CD4-positive, alpha-beta T cell treated with Interferon gamma for 1 hour (primary cell): ENCODE data around the gene ETV1.

ENCODE experiments used
- DNase-seq: peaks from one replicate; pipeline ENCODE4 v3.0.0-alpha.2; 2020

Gene ETV1

GRCh38 chr7:13984831-13985685 lies 4.4 kb downstream of the ETV1 start:
- DNase-seq, result no peak

- DNase-seq, result no peak
These were observed 5.4 kb downstream of the ETV1 start for GRCh38 chr7:13984061-13984460.

GRCh38 chr7:13982940-13983677 lies 6.4 kb downstream of the ETV1 start:
- no peak for DNase-seq

GRCh38 chr7:13981070-13981469 lies 8.4 kb downstream of the ETV1 start:
- no peak for DNase-seq

- no peak for DNase-seq
These were observed 9.0 kb downstream of the ETV1 start for GRCh38 chr7:13980474-13980873.

GRCh38 chr7:13979671-13980435 lies 9.6 kb downstream of the ETV1 start:
- no peak for DNase-seq

- no peak for DNase-seq
These were observed 12.9 kb downstream of the ETV1 start for GRCh38 chr7:13976594-13976993.

GRCh38 chr7:13965077-13965476 lies 24.4 kb downstream of the ETV1 start:
- DNase-seq, result no peak

- no peak for DNase-seq
These were observed 25.5 kb downstream of the ETV1 start for GRCh38 chr7:13963925-13964324.

GRCh38 chr7:13955494-13955893 lies 34.0 kb downstream of the ETV1 start:
- no peak for DNase-seq

GRCh38 chr7:13953368-13953767 lies 36.1 kb downstream of the ETV1 start:
- no peak for DNase-seq

GRCh38 chr7:13952921-13953320 lies 36.5 kb downstream of the ETV1 start:
- DNase-seq, result no peak

GRCh38 chr7:13949939-13950338 lies 39.5 kb downstream of the ETV1 start:
- no peak for DNase-seq

GRCh38 chr7:13949445-13949844 lies 40.0 kb downstream of the ETV1 start:
- no peak for DNase-seq

GRCh38 chr7:13948019-13948801 lies 41.3 kb downstream of the ETV1 start:
- no peak for DNase-seq

GRCh38 chr7:13947535-13947934 lies 41.9 kb downstream of the ETV1 start:
- no peak for DNase-seq

- no peak for DNase-seq
These were observed 43.3 kb downstream of the ETV1 start for GRCh38 chr7:13946181-13946580.

GRCh38 chr7:13945670-13946069 lies 43.8 kb downstream of the ETV1 start:
- DNase-seq, result no peak

- no peak for DNase-seq
These were observed 55.9 kb downstream of the ETV1 start for GRCh38 chr7:13933536-13933935.

- no peak for DNase-seq
These were observed 56.4 kb downstream of the ETV1 start for GRCh38 chr7:13933091-13933490.

- DNase-seq, result no peak
These were observed 57.3 kb downstream of the ETV1 start for GRCh38 chr7:13932131-13932530.

- DNase-seq, result no peak
These were observed 68.4 kb downstream of the ETV1 start for GRCh38 chr7:13921062-13921461.
